Measurements from ENCODE around the gene APH1B.

GRCh38 chr15:63287109-63287508, 9.7 kb downstream of the APH1B start:
- TF ChIP-seq, protein P1, sequence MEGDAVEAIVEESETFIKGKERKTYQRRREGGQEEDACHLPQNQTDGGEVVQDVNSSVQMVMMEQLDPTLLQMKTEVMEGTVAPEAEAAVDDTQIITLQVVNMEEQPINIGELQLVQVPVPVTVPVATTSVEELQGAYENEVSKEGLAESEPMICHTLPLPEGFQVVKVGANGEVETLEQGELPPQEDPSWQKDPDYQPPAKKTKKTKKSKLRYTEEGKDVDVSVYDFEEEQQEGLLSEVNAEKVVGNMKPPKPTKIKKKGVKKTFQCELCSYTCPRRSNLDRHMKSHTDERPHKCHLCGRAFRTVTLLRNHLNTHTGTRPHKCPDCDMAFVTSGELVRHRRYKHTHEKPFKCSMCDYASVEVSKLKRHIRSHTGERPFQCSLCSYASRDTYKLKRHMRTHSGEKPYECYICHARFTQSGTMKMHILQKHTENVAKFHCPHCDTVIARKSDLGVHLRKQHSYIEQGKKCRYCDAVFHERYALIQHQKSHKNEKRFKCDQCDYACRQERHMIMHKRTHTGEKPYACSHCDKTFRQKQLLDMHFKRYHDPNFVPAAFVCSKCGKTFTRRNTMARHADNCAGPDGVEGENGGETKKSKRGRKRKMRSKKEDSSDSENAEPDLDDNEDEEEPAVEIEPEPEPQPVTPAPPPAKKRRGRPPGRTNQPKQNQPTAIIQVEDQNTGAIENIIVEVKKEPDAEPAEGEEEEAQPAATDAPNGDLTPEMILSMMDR (IDR thresholded peaks at IDR 0.05): no peak
- TF ChIP-seq EP300 (IDR thresholded peaks at IDR 0.05): no peak

Measured in ovary (tissue), 3 donors.